C4-2B (cell line): ENCODE data around the gene HDAC5.

Source experiments
- H3K27ac ChIP-seq: fragments of 450-650 bp; 2 replicates; pipeline ENCODE4 v1.5.1; 2017
- ZFX ChIP-seq: fragments of 450-650 bp; IDR thresholded peaks from 2 replicates; pipeline ENCODE4 v1.6.1; 2017
- TF ChIP-seq, protein P1 (sequence below): fragments of 450-650 bp; conservative IDR thresholded peaks from 2 replicates; pipeline ENCODE4 v1.5.1; 2017; ENCODE audit warnings: mild to moderate bottlenecking

Gene HDAC5

DNA sequence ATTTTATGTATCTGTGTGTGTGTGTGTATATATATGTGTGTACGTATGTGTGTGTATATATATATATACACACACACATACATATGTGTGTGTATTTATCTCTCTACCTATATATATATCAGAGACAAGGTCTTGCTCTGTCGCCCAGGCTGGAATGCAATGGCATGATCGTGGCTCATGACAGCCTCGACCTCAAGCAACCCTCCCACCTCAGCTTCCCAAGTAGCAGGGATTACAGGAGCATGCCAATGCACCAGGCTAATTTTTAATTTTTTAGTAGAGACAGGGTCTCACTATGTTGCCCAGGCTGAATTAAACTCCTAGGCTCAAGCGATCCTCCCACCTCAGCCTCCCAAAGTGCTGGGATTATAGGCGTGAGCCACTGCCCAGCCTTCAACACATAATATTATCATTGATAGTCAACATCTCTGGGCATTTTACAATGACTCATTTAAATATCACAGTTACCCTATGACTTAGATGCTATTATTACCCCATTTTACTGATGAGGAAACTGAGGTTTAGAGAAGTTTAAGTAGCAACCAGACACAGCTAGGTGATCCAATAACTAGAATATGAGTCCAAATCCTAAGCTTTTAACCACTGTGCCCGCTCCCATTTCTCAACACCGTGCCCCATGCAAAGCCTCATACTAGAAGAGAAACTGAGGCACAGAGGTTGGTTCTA is 28.6 kb downstream of the HDAC5 start:
- no peak overlapping the region for H3K27ac ChIP-seq

DNA sequence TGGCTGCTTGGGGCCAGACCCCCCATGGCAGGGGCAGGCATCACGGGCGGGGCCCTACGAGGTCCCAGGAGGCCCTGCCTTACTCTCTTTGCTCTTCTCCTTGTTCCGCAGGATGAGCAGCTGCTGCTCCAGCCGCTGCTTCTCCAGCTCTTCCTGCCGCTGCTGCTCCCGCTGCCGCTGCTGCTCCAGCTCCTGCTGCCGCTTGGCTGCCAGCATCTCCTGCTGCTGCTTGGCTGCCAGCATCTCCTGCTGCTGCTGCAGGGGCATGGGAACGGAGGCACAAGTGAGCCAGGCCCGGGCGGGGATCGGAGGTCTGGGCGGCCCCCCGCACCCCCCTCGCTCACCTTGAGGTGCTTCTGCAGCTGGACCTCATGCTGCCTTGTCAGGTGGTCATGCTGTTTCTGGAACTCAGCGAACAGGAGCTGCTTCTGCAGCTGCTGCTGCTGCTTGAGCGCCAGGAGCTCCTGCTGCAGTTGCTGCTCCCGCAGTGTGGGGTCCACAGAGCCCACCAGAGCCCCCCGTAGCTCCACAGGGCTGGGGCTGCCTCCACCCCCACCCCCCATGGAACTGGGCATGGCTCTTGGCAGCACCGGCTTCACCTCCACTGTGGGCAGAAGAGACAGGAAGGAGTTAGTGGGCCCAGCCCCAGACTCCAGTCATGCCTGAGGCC is 30.1 kb downstream of the HDAC5 start:
- no peak overlapping the region for H3K27ac ChIP-seq

More for the DNA sequence above, 28.6 kb downstream of the HDAC5 start:
- TF ChIP-seq ZFX: no peak
- TF ChIP-seq, protein P1, sequence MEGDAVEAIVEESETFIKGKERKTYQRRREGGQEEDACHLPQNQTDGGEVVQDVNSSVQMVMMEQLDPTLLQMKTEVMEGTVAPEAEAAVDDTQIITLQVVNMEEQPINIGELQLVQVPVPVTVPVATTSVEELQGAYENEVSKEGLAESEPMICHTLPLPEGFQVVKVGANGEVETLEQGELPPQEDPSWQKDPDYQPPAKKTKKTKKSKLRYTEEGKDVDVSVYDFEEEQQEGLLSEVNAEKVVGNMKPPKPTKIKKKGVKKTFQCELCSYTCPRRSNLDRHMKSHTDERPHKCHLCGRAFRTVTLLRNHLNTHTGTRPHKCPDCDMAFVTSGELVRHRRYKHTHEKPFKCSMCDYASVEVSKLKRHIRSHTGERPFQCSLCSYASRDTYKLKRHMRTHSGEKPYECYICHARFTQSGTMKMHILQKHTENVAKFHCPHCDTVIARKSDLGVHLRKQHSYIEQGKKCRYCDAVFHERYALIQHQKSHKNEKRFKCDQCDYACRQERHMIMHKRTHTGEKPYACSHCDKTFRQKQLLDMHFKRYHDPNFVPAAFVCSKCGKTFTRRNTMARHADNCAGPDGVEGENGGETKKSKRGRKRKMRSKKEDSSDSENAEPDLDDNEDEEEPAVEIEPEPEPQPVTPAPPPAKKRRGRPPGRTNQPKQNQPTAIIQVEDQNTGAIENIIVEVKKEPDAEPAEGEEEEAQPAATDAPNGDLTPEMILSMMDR: no peak

DNA sequence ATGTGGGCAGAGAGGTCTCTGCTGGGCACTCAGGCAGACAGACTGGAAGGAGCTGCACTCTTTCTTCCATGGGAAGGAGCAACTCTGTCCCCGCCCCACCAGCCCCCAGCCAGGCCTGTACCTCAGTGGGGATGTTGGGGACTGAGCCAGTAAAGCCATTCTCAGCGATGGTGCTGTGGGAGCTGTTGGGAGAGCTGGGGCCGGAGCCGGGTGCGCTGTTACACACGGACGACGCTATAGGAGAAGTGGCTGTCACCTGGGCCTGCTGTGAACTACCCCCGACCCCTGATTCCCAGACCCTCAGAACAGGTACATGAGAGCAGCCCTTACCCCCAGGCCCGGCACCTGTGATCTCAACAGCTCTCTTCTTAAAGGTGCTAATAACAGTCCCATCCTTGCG is 31.4 kb downstream of the HDAC5 start:
- H3K27ac ChIP-seq: no peak overlapping the region
- TF ChIP-seq, protein P1: no peak
- no peak for TF ChIP-seq ZFX

More for the DNA sequence above, 30.1 kb downstream of the HDAC5 start:
- TF ChIP-seq, protein P1: no peak
- TF ChIP-seq ZFX: no peak

DNA sequence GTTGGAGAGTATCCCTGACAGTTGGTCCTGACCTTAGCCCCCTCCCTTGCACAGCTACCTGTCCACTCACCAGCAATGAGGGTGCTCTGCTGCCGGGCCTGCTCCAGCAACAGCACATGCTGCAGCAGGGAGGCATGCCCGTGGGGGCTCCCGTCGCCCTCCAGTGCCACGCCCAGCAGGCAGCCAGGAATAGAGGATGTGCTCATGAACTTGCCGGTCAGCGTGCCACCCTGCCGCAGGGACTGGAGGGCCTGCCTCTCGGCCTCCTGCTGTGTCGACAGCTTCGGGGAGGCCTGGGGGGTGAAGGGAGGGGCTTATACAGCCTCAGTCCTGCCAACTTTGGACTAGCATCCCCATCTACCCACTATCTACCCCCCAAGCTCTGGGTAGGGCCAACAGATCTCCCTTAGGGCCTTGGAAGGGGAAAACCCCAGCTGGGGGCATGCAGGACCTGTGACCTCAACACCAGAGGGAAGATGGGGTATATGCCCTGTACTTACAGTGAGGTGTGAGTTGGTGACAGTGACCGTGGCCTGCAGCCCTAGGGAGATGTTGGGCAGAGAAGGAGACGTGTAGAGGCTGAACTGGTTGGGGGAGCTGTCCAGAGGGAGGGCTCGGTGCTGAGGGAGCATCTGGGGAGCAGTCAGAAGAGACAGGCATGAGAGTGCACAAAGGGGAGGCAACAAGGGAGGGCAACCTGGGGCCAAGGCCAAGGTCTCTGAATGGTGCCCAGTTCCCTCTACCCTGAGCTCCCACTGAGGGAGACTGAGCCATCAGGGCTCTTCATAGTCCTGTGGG is 32.0 kb downstream of the HDAC5 start:
- no peak overlapping the region for H3K27ac ChIP-seq
- TF ChIP-seq ZFX: no peak

DNA sequence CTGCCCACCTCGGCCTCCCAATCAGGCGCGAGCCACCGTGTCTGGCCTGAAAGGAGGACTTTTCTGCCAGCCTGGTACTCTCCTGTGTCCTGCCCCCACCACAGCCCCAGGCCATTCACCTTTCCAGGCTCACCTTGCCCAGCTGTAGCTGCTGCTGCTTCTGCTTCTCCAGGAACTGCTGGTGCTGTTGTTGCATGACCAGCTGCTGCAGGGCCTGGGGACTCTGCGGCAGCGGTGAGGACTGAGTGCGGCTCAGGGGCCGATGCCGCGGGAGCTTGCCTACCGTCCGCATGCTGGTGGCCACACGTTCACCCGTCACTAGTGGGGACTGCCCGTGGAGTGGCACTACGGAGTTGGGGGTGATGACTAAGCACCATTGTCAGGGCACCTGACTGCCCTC is 35.2 kb downstream of the HDAC5 start:
- H3K27ac ChIP-seq: no peak overlapping the region
- no peak for TF ChIP-seq ZFX
- TF ChIP-seq, protein P1: no peak

DNA sequence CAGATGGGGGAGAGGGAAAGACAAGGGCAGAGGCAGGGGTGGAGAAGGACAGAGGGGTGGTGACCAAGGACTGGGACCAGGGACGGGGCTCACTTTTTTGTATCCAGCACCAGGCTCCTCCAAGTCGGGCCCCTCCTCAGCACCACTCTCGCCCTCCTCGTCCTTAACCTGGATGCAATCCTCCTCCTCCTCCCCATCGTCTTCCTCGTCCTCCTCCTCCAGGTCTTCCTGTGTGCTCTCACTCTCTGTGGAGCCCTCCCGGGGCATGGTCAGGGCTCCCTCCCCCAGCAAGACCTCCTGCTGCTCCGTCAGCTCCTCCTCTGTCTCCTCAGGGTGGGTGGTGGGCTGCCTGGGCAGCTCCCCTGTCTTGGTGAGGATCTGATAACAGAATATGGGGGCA is 36.1 kb downstream of the HDAC5 start:
- no peak for TF ChIP-seq ZFX
- TF ChIP-seq, protein P1: no peak
- no peak overlapping the region for H3K27ac ChIP-seq

DNA sequence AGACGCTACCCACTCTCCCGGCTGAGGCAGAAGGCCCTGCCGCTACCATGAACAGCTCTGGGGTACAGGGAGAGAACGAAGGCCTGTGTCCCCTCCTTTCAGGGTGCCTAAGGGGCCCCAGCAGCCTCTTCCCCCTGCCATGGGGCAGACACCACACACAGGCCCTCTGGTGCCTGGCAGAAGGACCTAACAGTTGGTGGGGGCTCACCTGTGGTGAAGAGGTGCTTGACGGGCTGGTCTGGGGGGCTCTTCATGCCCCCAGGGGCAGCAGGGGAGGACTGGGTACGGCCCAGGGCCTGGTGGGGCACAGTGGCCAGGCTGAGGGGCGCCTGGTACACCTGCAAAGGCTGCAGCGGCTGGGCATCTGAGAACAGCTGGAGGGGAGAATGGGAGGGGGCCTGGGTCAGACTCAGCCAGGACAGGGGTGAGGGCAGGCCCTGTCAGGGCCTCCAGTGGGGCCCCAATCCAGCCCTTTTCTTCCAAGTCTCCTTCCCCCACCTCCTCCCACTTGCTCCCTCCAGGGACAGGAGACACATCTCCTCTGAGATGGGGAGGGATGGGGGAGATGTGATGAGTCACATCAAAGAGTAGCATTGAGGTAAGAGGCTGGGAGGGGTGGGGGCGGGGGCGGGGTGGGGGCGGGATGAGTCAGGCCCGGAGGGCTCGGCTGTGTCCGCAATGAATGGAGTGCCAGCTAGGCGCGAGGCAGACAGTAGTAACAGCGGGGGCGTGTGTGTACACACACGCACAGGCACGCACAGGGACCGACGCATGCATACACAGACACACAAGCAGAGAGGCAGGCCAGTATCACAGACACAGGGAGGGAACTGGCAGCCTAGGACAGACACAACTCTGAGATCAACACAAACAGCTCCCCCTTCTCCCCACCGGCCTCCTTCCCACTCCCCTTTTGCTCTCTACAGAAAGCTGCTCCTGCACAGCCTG is 36.8 kb downstream of the HDAC5 start:
- TF ChIP-seq ZFX: no peak
- TF ChIP-seq, protein P1: no peak
- H3K27ac ChIP-seq: no peak overlapping the region
